Bronchial epithelial cell (primary cell): ENCODE results near the gene THADA. TPM values are rescaled to one million over a fixed set of nuclear protein-coding genes. Genes with fewer than 3 reads are reported as not detected.
A peak's percentile ranks its signal among the peaks of the same experiment; 100 is the strongest.

Experiments
- DNase-seq: peaks from one replicate; pipeline ENCODE4 v3.0.0-alpha.2; 2010; ENCODE audit warnings: low read depth
- FAIRE-seq: peaks from 2 replicates; lab custom pipeline; 2011; peaks lifted over from hg19 to GRCh38; lab: Jason Lieb, UNC
- H3K27me3 ChIP-seq: 2 replicates; pipeline ENCODE4 v1.5.1; 2011; ENCODE audit warnings: low read length; ENCODE audit not compliant: control insufficient read depth, insufficient read depth
- H3K36me3 ChIP-seq: 2 replicates; pipeline ENCODE4 v1.5.1; 2011; ENCODE audit warnings: low read length; ENCODE audit not compliant: control insufficient read depth, insufficient read depth
- H3K4me3 ChIP-seq: 2 replicates; pipeline ENCODE4 v1.5.1; 2011; ENCODE audit warnings: mild to moderate bottlenecking, low read depth, low read length, control low read depth
- CTCF ChIP-seq: IDR thresholded peaks from 2 replicates; pipeline ENCODE4 v1.5.1; 2011; ENCODE audit warnings: mild to moderate bottlenecking, moderate library complexity, low read length, control low read depth, inconsistent platforms; ENCODE audit not compliant: insufficient read depth, severe bottlenecking
- total RNA-seq: library from RNA; depleted of rRNA; stranded (reverse); fragments of >200 nt; gene quantifications from 2 replicates; pipeline ENCODE4 v1.2.1, GENCODE V29; 2014

The THADA gene
- total RNA-seq, 1 donor from 2014 or later, result 25.8 TPM

DNA sequence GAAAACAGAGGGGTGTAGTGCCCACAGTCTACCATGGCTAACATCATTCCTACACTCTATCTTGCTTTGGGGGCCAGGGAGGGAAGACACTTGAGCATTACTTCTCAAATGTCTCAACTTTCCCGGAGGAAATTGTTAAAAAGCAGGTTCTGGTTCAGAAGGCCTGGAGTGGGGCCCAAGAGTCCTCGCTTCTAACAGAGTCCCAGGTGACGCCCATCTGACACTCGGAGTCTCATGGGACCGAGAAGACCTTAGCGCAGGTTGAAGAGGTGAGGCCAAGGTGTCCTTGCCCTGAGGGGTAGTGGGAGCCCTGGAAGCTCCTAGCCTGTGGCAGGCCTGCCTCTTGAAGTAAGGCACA, 409.5 kb downstream of the THADA start:
- H3K36me3 ChIP-seq, result no peaks in the 10 kb centered on the region
- no peak for FAIRE-seq
- no peak for DNase-seq
- no peak for TF ChIP-seq CTCF
- H3K4me3 ChIP-seq, result no peak overlapping the region
- H3K27me3 ChIP-seq, result no peaks in the 10 kb centered on the region

DNA sequence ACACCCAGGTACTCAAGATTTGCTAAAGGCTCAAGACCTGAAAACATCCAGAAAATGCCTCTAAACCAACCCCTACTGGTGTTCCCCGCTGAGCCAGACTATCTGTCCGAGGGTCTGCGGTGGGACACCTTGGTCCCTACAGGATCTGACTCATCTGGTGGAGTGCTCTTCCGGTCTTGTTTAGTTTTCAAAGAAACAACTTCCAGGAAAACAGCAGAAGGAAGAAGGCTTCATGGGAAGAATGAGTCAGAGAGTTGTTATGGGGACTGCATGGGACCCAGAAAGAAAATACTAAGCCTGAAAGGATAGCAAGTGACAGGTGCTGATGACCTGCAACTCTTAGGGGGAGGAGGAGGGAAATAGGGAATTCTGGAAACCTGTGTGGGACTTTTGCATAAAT, 410.7 kb downstream of the THADA start:
- Histone ChIP-seq H3K4me3 (no peak overlapping the region), H3K36me3 (no peaks in the 10 kb centered on the region), H3K27me3 (no peaks in the 10 kb centered on the region)
- DNase-seq (no peak), FAIRE-seq (no peak)
- TF ChIP-seq CTCF, result no peak

DNA sequence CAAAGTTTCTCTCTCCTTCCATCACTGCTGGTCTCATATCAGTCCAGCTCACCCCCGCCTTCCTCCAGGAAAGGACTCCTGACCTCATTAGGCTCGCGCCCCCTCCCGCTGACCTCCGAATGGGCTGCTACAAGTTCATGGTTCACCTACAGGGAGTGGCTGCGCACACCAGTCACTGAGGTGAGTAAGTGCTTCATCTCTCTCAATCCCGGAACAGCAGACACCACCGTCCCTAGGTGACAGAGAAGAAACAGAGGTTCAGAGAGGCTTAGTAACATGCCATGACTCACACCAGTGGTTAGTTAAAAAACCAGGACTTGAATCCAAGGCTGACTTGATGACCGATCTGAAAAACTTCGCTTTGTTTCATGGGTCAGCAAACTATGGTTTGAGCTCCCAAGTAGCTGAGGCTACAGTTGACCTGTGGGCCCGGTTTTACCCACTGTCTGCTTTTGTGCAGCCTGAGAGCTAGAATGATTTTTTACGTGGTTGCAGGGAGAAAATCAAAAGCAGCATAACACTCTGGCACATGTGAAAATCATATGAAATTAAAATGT, 411.4 kb downstream of the THADA start:
- no peaks in the 10 kb centered on the region for H3K27me3 ChIP-seq
- DNase-seq (peak; percentile 99), FAIRE-seq (no peak)
- peak; percentile 6 for TF ChIP-seq CTCF
- H3K4me3 ChIP-seq, result no peak overlapping the region
- no peaks in the 10 kb centered on the region for H3K36me3 ChIP-seq

DNA sequence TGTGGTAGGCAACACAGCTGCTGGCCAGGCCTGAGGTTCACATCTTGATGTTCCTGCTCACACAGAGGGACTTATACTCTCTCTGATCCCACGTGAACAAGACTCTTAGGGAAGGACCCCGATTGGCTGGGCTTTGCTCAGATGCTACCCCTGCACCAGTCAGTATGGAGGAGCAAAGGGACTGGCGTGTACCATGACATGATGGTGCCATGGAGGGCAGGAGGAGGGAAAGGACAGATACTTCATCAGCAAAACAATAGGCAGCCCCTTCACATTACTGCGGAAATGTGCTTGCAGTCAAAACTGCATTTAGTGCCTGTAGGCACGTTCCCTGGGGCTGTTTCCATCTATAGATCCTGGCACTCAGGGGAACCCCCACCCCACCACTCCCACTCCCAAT, 412.1 kb downstream of the THADA start:
- H3K4me3 ChIP-seq, result no peak overlapping the region
- TF ChIP-seq CTCF, result no peak

DNA sequence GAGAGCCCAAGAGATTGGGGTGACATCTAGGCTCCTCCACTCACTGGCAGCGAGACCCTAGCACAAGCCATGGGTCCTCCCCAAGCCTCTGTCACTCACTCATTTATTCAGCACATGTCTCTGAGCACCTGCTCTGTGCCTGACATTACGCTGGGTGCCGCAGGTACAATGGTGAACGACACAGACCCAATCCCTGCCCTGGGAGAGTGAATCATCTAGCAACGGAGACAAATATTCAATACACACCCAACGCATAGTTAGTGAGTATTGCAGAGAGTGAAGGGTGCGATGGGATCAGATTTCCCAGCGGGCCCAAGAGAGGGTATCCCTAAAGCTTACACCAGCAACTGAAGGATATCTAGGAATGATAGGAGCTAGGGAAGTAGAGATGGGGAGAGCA, 414.9 kb downstream of the THADA start:
- Histone ChIP-seq H3K4me3 (no peak overlapping the region), H3K36me3 (no peaks in the 10 kb centered on the region), H3K27me3 (no peaks in the 10 kb centered on the region)
- DNase-seq (peak; percentile 89), FAIRE-seq (no peak)
- TF ChIP-seq CTCF, result no peak

More for the DNA sequence above, 412.1 kb downstream of the THADA start:
- no peak for DNase-seq
- no peak for FAIRE-seq
- Histone ChIP-seq H3K27me3 (no peaks in the 10 kb centered on the region), H3K36me3 (no peaks in the 10 kb centered on the region)

Other genes starting within 250 kb of the THADA start
- gene PLEKHH2, start 41.2 kb upstream of the THADA start, total RNA-seq, result 1.8 and 4.5 TPM in 2 replicates
- not detected in 2 replicates for gene C1GALT1C1L, start 80.4 kb upstream of the THADA start, total RNA-seq
- gene DYNC2LI1, start 178.0 kb upstream of the THADA start, total RNA-seq, result 8.2 and 12.4 TPM in 2 replicates
- not detected in 2 replicates for gene ABCG5, start 242.8 kb upstream of the THADA start, total RNA-seq
- gene ABCG8, start 242.9 kb upstream of the THADA start, total RNA-seq, result under 0.01 TPM in 1 of 2 replicates, not detected in the other